VCaP (cell line): ENCODE results near the gene LDLRAD4.

Experiments
- H3K27ac ChIP-seq: fragments of 450-650 bp; 2 replicates; pipeline ENCODE4 v1.5.1; 2017
- CTCF ChIP-seq: fragments of 450-650 bp; conservative IDR thresholded peaks from 2 replicates; pipeline ENCODE4 v1.5.1; 2017; ENCODE audit warnings: mild to moderate bottlenecking, moderate library complexity

Gene LDLRAD4

GRCh38 chr18:13649397-13650390, 431.1 kb downstream of the LDLRAD4 start:
- no peak for TF ChIP-seq CTCF
- no peak overlapping the region for H3K27ac ChIP-seq

- no peak overlapping the region for H3K27ac ChIP-seq
- TF ChIP-seq CTCF = no peak
Measured at GRCh38 chr18:13653746-13654433, 435.3 kb downstream of the LDLRAD4 start.

GRCh38 chr18:13657974-13658373, 439.4 kb downstream of the LDLRAD4 start:
- no peak overlapping the region for H3K27ac ChIP-seq
- TF ChIP-seq CTCF = no peak

GRCh38 chr18:13658436-13659204, 440.1 kb downstream of the LDLRAD4 start:
- H3K27ac ChIP-seq = no peak overlapping the region
- no peak for TF ChIP-seq CTCF

GRCh38 chr18:13660510-13660909, 441.9 kb downstream of the LDLRAD4 start:
- no peak overlapping the region for H3K27ac ChIP-seq
- TF ChIP-seq CTCF = no peak

GRCh38 chr18:13661051-13661778, 442.7 kb downstream of the LDLRAD4 start:
- no peak overlapping the region for H3K27ac ChIP-seq
- TF ChIP-seq CTCF = no peak
